Thoracic aorta (tissue), 2 donors: ENCODE data around the gene ETNK1. TPM values are rescaled to one million over a fixed set of nuclear protein-coding genes. Genes with fewer than 3 reads are reported as not detected.
A peak's percentile ranks its signal among the peaks of the same experiment; 100 is the strongest.
"Not testable (repeated sequence)": the region's sequence is repeated elsewhere in the genome, so short reads cannot be mapped to it uniquely, and the experiment has no call there.

Experiments
- ATAC-seq: fragments of 150-250 bp; one replicate; pipeline ENCODE4 v1.8.0; 2017; ENCODE audit warnings: low read depth; ENCODE audit not compliant: insufficient number of reproducible peaks, low FRiP score
- DNase-seq: peaks from one replicate; pipeline ENCODE4 v3.0.0-alpha.2; 2020; ENCODE audit warnings: low spot score
- H3K27ac ChIP-seq, 2 donors: fragments of 200-600 bp; sonication (generic); 1 replicate in 1 of 2; 2 replicates in 1 of 2; pipeline ENCODE4 v1.5.1; 2016; ENCODE audit warnings: mild to moderate bottlenecking in 2 of 2, moderate library complexity in 2 of 2
- H3K27me3 ChIP-seq: fragments of 200-600 bp; sonication (generic); replicated peaks from 2 replicates; pipeline ENCODE4 v1.6.0; 2016; ENCODE audit warnings: mild to moderate bottlenecking; ENCODE audit not compliant: insufficient read depth
- H3K36me3 ChIP-seq: fragments of 200-600 bp; sonication (generic); one replicate; pipeline ENCODE4 v1.5.1; 2016
- H3K4me1 ChIP-seq, 2 donors: fragments of 200-600 bp; sonication (generic); 1 replicate in 1 of 2; 2 replicates in 1 of 2; pipeline versions ENCODE4 v1.5.1 to v1.6.0; 2016; ENCODE audit warnings: low read depth in 2 of 2, mild to moderate bottlenecking in 1 of 2; ENCODE audit not compliant: control insufficient read depth in 1 of 2
- H3K4me3 ChIP-seq: fragments of 200-600 bp; sonication (generic); 2 replicates; pipeline ENCODE4 v1.5.1; 2016; ENCODE audit warnings: mild to moderate bottlenecking
- H3K9me3 ChIP-seq: fragments of 200-600 bp; sonication (generic); 2 replicates; pipeline ENCODE4 v1.5.1; 2016
- total RNA-seq, 2 donors: library from RNA; depleted of rRNA; stranded (reverse); fragments of >200 nt; gene quantifications; one replicate each; pipeline versions ENCODE4 v1.1.0 to v1.2.3, GENCODE V29; 2016
- TF ChIP-seq, protein P1 (sequence below): fragments of 200-600 bp; sonication (generic); IDR thresholded peaks from one replicate; pipeline ENCODE4 v1.5.1; 2019; ENCODE audit warnings: antibody characterized with exemption

ETNK1 gene
- total RNA-seq, 2 donors from 2014 or later, result 24.9 to 38.0 TPM

DNA sequence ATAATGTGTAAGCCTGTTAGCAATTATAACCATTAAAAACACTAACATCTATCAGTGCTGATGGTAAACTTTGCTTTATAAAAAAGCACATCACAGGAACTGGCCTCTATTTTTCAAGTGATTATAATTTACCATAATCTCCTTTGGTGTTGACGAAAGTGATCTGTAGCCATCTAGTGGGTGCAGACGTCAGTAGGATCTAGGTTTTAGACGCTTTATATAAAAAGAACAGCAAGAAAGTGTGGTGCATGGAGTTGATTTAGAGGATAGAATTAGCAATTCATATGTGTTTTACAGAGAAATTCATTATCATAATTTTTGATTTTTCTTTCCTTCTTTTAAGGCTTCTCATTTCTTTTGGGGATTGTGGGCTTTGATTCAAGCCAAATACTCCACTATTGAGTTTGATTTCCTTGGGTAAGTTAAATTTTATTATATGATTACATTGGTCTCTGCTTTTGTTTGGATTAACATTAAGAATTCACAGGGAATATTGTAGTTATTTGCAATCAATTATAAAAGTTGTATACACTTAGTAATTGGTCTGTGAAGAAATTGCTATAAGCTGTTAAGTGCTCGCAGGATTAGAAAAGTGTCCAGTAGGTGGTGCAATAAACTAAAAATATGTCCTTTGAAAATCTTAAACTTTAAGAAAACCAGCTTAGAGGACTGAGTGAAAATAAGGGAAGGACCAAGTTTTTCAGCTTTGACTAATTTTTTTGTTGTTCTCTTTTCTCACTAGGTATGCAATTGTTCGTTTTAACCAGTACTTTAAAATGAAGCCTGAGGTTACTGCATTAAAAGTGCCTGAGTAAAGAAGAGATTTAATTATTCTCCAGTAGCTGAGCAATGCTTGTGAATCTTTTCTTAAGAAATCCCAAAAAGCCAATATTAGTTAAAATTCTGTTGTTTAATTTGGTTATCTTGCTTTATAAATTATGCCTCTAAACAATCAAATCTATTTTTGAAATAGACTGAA lies 59.5 kb downstream of the ETNK1 start:
- H3K27ac ChIP-seq, result no peak overlapping the region
- no peak overlapping the region for H3K4me3 ChIP-seq
- peaks cover 32 to 36% of the 10 kb centered on the region in 2 donors for H3K4me1 ChIP-seq
- ATAC-seq (no peak), DNase-seq (no peak)
- no peaks in the 10 kb centered on the region for H3K9me3 ChIP-seq
- TF ChIP-seq, protein P1, sequence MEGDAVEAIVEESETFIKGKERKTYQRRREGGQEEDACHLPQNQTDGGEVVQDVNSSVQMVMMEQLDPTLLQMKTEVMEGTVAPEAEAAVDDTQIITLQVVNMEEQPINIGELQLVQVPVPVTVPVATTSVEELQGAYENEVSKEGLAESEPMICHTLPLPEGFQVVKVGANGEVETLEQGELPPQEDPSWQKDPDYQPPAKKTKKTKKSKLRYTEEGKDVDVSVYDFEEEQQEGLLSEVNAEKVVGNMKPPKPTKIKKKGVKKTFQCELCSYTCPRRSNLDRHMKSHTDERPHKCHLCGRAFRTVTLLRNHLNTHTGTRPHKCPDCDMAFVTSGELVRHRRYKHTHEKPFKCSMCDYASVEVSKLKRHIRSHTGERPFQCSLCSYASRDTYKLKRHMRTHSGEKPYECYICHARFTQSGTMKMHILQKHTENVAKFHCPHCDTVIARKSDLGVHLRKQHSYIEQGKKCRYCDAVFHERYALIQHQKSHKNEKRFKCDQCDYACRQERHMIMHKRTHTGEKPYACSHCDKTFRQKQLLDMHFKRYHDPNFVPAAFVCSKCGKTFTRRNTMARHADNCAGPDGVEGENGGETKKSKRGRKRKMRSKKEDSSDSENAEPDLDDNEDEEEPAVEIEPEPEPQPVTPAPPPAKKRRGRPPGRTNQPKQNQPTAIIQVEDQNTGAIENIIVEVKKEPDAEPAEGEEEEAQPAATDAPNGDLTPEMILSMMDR, result peak; percentile 57
- peaks cover 4% of the 10 kb centered on the region for H3K36me3 ChIP-seq
- no peaks in the 10 kb centered on the region for H3K27me3 ChIP-seq

DNA sequence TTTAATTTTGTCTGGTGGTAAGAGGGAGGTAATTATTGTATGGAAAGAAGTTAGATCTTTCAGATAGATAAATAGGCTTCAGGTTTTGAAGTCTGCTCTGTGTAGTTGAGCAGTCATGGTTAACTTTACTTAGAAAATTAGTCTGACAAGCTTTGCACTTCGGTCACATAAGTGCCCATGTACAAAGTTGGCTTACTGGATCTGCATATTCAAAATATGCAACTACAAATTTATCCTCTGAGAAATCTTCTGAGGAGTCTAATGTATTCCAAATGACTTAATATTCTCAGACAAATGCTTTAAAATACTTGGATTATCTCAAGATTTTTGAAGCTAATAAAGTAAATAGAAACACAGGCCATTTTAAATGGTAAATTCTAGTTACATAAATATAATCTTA lies 61.2 kb downstream of the ETNK1 start:
- ATAC-seq (no peak), DNase-seq (no peak)

DNA sequence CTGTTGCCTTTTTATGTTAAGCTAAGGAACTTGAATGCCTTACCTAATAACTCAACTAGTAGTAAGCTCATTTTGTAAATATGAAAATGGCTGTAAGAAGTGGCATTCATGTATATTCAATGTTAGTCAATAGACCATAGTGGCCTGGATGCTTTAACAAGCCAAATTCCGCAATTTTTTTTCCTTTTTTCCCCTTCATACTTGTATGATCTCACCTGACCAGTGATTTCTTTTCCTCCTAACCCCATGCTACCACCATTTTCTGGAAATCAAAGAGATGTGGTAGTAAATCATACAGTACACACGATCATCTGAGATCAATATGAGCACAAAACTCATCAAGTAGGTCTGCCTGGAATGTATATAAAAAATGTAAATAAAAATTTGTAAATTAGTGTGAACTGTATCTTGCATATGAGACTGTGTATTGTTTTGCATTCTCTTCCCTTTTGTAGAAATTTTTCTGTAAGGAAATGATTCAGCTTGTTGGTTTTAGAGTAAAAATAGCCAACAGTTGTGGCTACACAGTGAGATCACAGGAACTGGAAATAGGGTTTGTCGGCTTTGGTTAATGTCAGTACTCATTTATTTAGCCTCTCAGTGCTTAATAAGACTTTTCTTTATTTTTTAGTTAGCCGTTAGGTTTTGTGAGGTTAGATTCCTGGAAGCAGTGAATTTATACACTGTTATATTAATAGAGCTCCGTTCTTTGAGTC lies 62.5 kb downstream of the ETNK1 start:
- Histone ChIP-seq H3K4me3 (peak overlapping the region; percentile 53), H3K27ac (peak overlapping the region; percentile 79 to 93), H3K9me3 (no peaks in the 10 kb centered on the region), H3K4me1 (peaks cover 32 to 41% of the 10 kb centered on the region in 2 donors), H3K27me3 (no peaks in the 10 kb centered on the region), H3K36me3 (no peaks in the 10 kb centered on the region)
- TF ChIP-seq, protein P1, result no peak
- ATAC-seq (peak; percentile 67), DNase-seq (no peak)

More for the DNA sequence above, 61.2 kb downstream of the ETNK1 start:
- Histone ChIP-seq H3K27ac (peak overlapping the region in 1 of 2 donors; percentile 93), H3K9me3 (no peaks in the 10 kb centered on the region), H3K4me1 (peaks cover 32 to 41% of the 10 kb centered on the region in 2 donors), H3K36me3 (no peaks in the 10 kb centered on the region), H3K4me3 (no peak overlapping the region), H3K27me3 (no peaks in the 10 kb centered on the region)
- TF ChIP-seq, protein P1, result no peak

DNA sequence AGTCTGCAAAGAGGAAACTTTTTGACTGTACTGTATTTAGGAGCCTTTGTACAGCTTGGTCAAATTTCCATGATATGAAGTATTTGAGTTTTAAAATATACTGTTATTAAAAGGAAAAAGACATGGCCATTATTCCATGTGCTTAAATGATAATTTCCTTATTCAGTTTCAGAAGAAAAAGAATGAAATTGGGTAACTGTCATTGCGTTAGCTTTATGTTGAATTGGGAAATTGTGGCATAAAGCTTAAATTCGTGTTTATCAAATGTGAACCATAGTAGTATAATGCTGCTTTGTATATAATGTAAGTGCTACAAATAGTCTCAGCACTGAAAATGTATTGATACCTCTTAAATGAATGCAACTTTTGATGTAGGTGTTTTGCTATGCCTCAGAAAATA lies 64.9 kb downstream of the ETNK1 start:
- ATAC-seq (no peak), DNase-seq (no peak)
- H3K4me1 ChIP-seq, result peaks cover 31 to 41% of the 10 kb centered on the region in 2 donors
- H3K9me3 ChIP-seq, result no peaks in the 10 kb centered on the region
- no peaks in the 10 kb centered on the region for H3K36me3 ChIP-seq
- H3K27me3 ChIP-seq, result no peaks in the 10 kb centered on the region
- TF ChIP-seq, protein P1, result no peak
- H3K27ac ChIP-seq, result no peak overlapping the region
- no peak overlapping the region for H3K4me3 ChIP-seq

DNA sequence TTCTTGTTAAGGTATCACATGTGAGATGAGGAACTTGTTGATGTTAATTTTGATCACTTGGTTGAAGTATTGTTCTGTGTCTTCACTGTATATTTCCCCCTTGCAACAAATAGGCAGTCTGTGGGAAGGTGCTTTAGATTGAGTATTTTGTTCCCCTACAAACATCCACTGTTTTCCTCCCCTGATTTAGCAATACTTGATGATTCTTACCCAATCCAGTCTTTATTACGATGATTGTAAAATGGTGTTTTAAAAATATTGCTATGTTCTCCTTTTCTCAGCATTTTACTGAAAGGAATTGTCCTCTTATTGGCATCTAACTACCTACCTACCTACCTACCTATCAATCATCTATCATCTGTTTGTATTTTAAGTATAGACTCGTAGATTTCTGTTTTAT lies 66.3 kb downstream of the ETNK1 start:
- H3K4me1 ChIP-seq, result peaks cover 22 to 31% of the 10 kb centered on the region in 2 donors
- no peak for DNase-seq
- no peak for ATAC-seq
- TF ChIP-seq, protein P1, result no peak
- H3K36me3 ChIP-seq, result no peaks in the 10 kb centered on the region
- H3K27me3 ChIP-seq, result no peaks in the 10 kb centered on the region
- no peaks in the 10 kb centered on the region for H3K9me3 ChIP-seq
- H3K4me3 ChIP-seq, result no peak overlapping the region
- no peak overlapping the region for H3K27ac ChIP-seq

DNA sequence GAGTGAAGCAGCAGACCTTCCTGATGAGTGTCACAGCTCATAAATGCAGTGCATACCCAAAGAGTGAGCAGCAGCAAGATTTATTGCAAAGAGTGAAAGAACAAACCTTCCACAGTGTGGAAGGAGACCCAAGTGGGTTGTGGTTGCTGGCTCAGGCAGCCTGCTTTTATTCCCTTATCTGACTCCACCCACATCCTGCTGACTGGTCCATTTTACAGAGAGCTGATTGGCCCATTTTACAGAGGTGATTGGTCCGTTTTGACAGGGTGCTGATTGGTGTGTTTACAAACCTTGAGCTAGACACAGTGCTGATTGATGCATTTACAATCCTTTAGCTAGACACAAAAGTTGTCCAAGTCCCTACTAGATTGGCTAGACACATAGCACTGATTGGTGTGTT lies 67.5 kb downstream of the ETNK1 start:
- not testable (repeated sequence) for H3K9me3 ChIP-seq, DNase-seq, ATAC-seq, H3K27me3 ChIP-seq, H3K36me3 ChIP-seq, H3K4me3 ChIP-seq, H3K27ac ChIP-seq
- H3K4me1 ChIP-seq, result peaks cover 11 to 21% of the 10 kb centered on the region in 2 donors
